Neutrophil (primary cell): ENCODE measurements around the gene PLEKHH1.

Experiments
- H3K27ac ChIP-seq: fragments of 200-600 bp; sonication (generic); 2 replicates; pipeline ENCODE4 v1.5.1; 2016; ENCODE audit warnings: mild to moderate bottlenecking, moderate library complexity
- H3K27me3 ChIP-seq: fragments of 200-600 bp; sonication (generic); 2 replicates; pipeline ENCODE4 v1.6.0; 2016; ENCODE audit warnings: mild to moderate bottlenecking
- H3K36me3 ChIP-seq: fragments of 200-600 bp; sonication (generic); 2 replicates; pipeline ENCODE4 v1.5.1; 2017
- H3K4me1 ChIP-seq, 2 experiments: fragments of 200-600 bp in 1 of 2; sonication (generic) in 1 of 2; 1 replicate in 1 of 2; 2 replicates in 1 of 2; pipeline versions ENCODE4 v1.5.1 to v1.6.1; 2013 to 2016; ENCODE audit warnings: low read depth in 1 of 2, low read length in 1 of 2, mild to moderate bottlenecking in 1 of 2, moderate library complexity in 1 of 2; ENCODE audit not compliant: control insufficient read depth in 1 of 2, insufficient read depth in 1 of 2
- H3K4me3 ChIP-seq, 2 experiments: fragments of 200-600 bp in 1 of 2; sonication (generic) in 1 of 2; 1 replicate in 1 of 2; 2 replicates in 1 of 2; pipeline ENCODE4 v1.5.1; 2013 to 2016; ENCODE audit warnings: low read depth in 1 of 2, low read length in 1 of 2, mild to moderate bottlenecking in 1 of 2, moderate library complexity in 1 of 2
- H3K9me3 ChIP-seq: fragments of 200-600 bp; sonication (generic); 2 replicates; pipeline ENCODE4 v1.5.1; 2016
- CTCF ChIP-seq: fragments of 200-600 bp; sonication (generic); IDR thresholded peaks from 2 replicates; pipeline ENCODE4 v1.5.1; 2016; ENCODE audit warnings: antibody characterized with exemption

Gene PLEKHH1

DNA sequence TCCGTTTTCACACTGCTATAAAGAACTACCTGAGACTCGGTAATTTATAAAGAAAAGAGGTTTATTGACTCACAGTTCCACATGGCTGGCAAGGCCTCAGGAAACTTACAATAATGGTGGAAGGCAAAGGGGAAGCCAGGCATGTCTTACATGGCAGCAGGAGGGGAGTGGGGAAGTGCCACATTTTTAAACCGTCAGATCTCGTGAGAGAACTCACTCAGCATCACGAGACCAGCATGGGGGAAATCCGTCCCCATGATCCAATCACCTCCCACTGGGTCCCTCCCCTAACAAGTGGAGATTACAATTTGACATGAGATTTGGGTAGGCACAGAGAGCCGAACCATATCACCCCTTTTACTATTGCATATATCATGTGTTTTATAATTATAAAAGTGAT lies 69.0 kb downstream of the PLEKHH1 start:
- Histone ChIP-seq H3K9me3 (no peaks in the 10 kb centered on the region), H3K4me1 (peaks cover 5 to 13% of the 10 kb centered on the region in 2 experiments), H3K27me3 (peaks cover 10% of the 10 kb centered on the region), H3K4me3 (no peak overlapping the region), H3K36me3 (no peaks in the 10 kb centered on the region), H3K27ac (no peak overlapping the region)
- TF ChIP-seq CTCF = no peak

DNA sequence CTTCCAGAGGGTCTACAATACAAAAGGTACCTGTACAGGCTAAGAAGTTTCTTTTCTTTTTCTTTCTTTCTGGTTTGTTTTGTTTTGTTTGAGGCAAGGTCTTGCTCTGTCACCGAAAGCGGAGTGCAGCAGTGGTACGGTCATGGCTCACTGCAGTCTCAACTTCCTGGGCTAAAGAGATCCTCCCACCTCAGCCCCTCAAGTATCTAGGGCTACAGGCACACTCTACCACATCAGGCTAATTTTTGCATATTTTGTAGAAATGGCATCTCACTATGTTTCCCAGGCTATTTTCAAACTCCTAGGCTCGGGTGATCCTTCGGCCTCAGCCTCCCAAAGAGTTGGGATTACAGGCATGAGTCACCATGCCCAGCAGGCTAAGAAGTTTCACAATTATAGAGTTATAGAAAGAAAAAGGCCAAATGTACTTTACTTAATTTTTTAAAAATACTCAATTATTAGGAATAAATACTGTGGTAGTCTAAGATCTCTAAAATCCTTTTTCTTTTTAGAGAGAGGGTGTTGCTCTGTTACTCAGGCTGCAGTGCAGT lies 70.0 kb downstream of the PLEKHH1 start:
- Histone ChIP-seq H3K4me1 (peaks cover 5 to 13% of the 10 kb centered on the region in 2 experiments), H3K27ac (no peak overlapping the region), H3K27me3 (peaks cover 10% of the 10 kb centered on the region), H3K36me3 (no peaks in the 10 kb centered on the region), H3K4me3 (no peak overlapping the region), H3K9me3 (no peaks in the 10 kb centered on the region)
- TF ChIP-seq CTCF = no peak

- Histone ChIP-seq H3K4me1 (no peaks in the 10 kb centered on the region), H3K27ac (no peak overlapping the region), H3K4me3 (no peak overlapping the region), H3K36me3 (no peaks in the 10 kb centered on the region), H3K9me3 (no peaks in the 10 kb centered on the region), H3K27me3 (peaks cover 10% of the 10 kb centered on the region)
- no peak for TF ChIP-seq CTCF
Observed at GRCh38 chr14:67607646-67608045, 74.6 kb downstream of the PLEKHH1 start.

GRCh38 chr14:67609642-67610310 lies 76.7 kb downstream of the PLEKHH1 start:
- Histone ChIP-seq H3K4me1 (no peaks in the 10 kb centered on the region), H3K9me3 (no peaks in the 10 kb centered on the region), H3K36me3 (no peaks in the 10 kb centered on the region), H3K4me3 (no peak overlapping the region), H3K27ac (no peak overlapping the region), H3K27me3 (peaks cover 6% of the 10 kb centered on the region)
- TF ChIP-seq CTCF = no peak

- Histone ChIP-seq H3K4me1 (no peaks in the 10 kb centered on the region), H3K27me3 (peaks cover 6% of the 10 kb centered on the region), H3K4me3 (no peak overlapping the region), H3K36me3 (no peaks in the 10 kb centered on the region), H3K27ac (no peak overlapping the region), H3K9me3 (no peaks in the 10 kb centered on the region)
- no peak for TF ChIP-seq CTCF
Observed at GRCh38 chr14:67610491-67610890, 77.4 kb downstream of the PLEKHH1 start.
